ENCODE data around the gene TAF4. TPM values are rescaled to one million over a fixed set of nuclear protein-coding genes. Genes with fewer than 3 reads are reported as not detected.

The TAF4 gene
- total and polyA plus RNA-seq, 2 of the 13 experiments (the other 11 are each of a cell fraction or from before 2014, with no cell fraction given), result 5.9 to 12.0 TPM

GRCh38 chr20:62020935-62021701 is 44.6 kb downstream of the TAF4 start (continued):
- TF ChIP-seq, protein P1, sequence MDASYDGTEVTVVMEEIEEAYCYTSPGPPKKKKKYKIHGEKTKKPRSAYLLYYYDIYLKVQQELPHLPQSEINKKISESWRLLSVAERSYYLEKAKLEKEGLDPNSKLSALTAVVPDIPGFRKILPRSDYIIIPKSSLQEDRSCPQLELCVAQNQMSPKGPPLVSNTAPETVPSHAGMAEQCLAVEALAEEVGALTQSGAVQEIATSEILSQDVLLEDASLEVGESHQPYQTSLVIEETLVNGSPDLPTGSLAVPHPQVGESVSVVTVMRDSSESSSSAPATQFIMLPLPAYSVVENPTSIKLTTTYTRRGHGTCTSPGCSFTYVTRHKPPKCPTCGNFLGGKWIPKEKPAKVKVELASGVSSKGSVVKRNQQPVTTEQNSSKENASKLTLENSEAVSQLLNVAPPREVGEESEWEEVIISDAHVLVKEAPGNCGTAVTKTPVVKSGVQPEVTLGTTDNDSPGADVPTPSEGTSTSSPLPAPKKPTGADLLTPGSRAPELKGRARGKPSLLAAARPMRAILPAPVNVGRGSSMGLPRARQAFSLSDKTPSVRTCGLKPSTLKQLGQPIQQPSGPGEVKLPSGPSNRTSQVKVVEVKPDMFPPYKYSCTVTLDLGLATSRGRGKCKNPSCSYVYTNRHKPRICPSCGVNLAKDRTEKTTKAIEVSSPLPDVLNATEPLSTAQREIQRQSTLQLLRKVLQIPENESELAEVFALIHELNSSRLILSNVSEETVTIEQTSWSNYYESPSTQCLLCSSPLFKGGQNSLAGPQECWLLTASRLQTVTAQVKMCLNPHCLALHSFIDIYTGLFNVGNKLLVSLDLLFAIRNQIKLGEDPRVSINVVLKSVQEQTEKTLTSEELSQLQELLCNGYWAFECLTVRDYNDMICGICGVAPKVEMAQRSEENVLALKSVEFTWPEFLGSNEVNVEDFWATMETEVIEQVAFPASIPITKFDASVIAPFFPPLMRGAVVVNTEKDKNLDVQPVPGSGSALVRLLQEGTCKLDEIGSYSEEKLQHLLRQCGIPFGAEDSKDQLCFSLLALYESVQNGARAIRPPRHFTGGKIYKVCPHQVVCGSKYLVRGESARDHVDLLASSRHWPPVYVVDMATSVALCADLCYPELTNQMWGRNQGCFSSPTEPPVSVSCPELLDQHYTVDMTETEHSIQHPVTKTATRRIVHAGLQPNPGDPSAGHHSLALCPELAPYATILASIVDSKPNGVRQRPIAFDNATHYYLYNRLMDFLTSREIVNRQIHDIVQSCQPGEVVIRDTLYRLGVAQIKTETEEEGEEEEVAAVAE (CRISPR knock-in tag; IDR thresholded peaks at IDR 0.05; ENCODE audit: borderline replicate concordance), result no peak
- TF ChIP-seq TEAD3 (CRISPR knock-in tag; optimal IDR thresholded peaks at IDR 0.05; ENCODE audit: borderline replicate concordance) (no peak), STAG1 (CRISPR knock-in tag; IDR thresholded peaks at IDR 0.05) (no peak), ZNF101 (CRISPR knock-in tag; IDR thresholded peaks at IDR 0.05; ENCODE audit: borderline replicate concordance, low read depth) (no peak), U2AF1 (optimal IDR thresholded peaks at IDR 0.05; ENCODE audit: low read depth, low read length) (no peak), ZNF616 (CRISPR knock-in tag; IDR thresholded peaks at IDR 0.05; ENCODE audit: low read depth) (no peak), ZNF576 (CRISPR knock-in tag; IDR thresholded peaks at IDR 0.05) (no peak), ZNF768 (CRISPR knock-in tag; IDR thresholded peaks at IDR 0.05) (peak; percentile 35; the same call in 1 of the 2 replicates), ZNF468 (CRISPR knock-in tag; IDR thresholded peaks at IDR 0.05) (no peak), ZNF337 (CRISPR knock-in tag; IDR thresholded peaks at IDR 0.05; ENCODE audit: borderline replicate concordance, low read depth) (no peak), RBM22 (optimal IDR thresholded peaks at IDR 0.05; ENCODE audit: low read length) (peak; percentile 55), ZNF496 (CRISPR knock-in tag; IDR thresholded peaks at IDR 0.05; ENCODE audit: insufficient replicate concordance) (no peak), ZNF280B (CRISPR knock-in tag; IDR thresholded peaks at IDR 0.05; ENCODE audit: borderline replicate concordance) (no peak), SRY (CRISPR knock-in tag; IDR thresholded peaks at IDR 0.05) (no peak), ZBTB21 (CRISPR knock-in tag; IDR thresholded peaks at IDR 0.05) (no peak), ZNF891 (CRISPR knock-in tag; IDR thresholded peaks at IDR 0.05) (peak; percentile 77; the same call in 1 of the 2 replicates), EED (CRISPR knock-in tag; IDR thresholded peaks at IDR 0.05) (no peak), MBNL3 (CRISPR knock-in tag; conservative IDR thresholded peaks at IDR 0.05) (no peak)
- TF ChIP-seq, protein P2, sequence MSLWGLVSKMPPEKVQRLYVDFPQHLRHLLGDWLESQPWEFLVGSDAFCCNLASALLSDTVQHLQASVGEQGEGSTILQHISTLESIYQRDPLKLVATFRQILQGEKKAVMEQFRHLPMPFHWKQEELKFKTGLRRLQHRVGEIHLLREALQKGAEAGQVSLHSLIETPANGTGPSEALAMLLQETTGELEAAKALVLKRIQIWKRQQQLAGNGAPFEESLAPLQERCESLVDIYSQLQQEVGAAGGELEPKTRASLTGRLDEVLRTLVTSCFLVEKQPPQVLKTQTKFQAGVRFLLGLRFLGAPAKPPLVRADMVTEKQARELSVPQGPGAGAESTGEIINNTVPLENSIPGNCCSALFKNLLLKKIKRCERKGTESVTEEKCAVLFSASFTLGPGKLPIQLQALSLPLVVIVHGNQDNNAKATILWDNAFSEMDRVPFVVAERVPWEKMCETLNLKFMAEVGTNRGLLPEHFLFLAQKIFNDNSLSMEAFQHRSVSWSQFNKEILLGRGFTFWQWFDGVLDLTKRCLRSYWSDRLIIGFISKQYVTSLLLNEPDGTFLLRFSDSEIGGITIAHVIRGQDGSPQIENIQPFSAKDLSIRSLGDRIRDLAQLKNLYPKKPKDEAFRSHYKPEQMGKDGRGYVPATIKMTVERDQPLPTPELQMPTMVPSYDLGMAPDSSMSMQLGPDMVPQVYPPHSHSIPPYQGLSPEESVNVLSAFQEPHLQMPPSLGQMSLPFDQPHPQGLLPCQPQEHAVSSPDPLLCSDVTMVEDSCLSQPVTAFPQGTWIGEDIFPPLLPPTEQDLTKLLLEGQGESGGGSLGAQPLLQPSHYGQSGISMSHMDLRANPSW (CRISPR knock-in tag; IDR thresholded peaks at IDR 0.05; ENCODE audit: borderline replicate concordance), result no peak

All from HepG2 (cell line).